Smooth muscle cell of trachea (primary cell): ENCODE results near the gene SUZ12. TPM values are rescaled to one million over a fixed set of nuclear protein-coding genes. Genes with fewer than 3 reads are reported as not detected.

Source experiments
- total RNA-seq: library from RNA; depleted of rRNA; stranded (reverse); fragments of >200 nt; gene quantifications from 2 replicates; pipeline ENCODE4 v1.2.1, GENCODE V29; 2014

SUZ12 gene
- total RNA-seq: 10.6 and 26.0 TPM in 2 replicates

DNA sequence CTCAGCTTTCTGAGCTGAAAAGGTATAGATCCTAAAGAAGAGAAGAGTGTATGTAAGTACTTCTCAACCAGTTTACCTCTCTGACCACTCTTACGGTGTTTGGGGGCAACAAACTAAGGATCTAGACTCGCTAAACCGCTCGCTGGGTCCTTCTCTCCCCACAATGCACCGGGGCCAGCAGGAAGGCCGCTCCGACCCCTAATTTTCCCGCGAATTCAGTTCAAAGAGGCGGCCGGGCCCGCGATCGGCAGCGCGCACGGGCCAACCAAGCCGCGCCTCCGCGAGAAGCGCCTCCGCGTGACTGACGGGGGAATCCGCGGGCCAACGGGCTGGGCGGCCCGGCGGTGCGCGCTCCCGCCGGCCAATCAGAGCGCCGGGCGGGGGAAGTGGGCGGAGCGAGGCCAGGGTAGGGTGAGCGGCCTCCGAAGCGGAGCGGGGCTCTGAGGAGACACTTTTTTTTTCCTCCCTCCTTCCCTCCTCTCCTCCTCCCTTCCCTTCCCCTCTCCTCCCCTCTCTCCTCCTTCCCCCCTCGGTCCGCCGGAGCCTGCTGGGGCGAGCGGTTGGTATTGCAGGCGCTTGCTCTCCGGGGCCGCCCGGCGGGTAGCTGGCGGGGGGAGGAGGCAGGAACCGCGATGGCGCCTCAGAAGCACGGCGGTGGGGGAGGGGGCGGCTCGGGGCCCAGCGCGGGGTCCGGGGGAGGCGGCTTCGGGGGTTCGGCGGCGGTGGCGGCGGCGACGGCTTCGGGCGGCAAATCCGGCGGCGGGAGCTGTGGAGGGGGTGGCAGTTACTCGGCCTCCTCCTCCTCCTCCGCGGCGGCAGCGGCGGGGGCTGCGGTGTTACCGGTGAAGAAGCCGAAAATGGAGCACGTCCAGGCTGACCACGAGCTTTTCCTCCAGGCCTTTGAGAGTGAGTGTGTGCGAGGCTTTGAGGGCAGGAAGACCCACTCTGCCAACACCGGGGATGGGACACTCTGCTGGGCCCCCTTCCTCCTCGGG, at the start of gene SUZ12:
Gene SUZ12, plus strand, starts transcription at position 393 of the 995 bp plus-strand sequence. Its CDS starts 240 bp downstream, at position 633.

DNA sequence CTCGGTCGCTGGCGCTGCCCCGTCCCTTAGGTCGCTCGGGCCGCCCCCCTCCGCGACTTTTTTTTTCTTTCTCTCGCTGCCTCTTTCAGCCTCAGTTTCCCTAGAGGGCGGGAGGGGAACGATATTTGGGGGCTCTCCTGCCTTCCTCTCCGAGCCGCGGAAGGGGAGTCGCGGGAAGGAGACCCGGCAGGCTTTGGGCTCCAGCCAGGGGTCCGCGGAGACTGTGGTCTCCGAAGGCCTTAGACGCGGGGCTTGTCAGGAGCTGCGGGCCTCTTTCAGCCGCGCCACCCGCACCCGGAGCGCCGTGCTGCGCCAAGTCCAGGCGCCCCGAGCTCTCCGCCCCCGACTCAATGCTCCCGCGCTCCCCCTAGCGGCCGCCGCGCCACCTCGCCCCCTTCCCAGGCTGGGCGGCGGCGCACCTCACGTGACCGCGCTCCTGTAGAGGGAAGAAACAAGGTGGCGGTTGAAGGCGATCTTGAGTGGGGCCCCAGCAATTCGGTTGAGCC, 70.2 kb downstream of the SUZ12 start, which contains the start of gene LRRC37B:
Gene LRRC37B, plus strand, starts transcription at position 427 of the 506 bp plus-strand sequence. CDS start 14,010 bp downstream, outside the sequence.

Other genes with a start within 250 kb of the SUZ12 start
- gene COPRS, start 77.8 kb upstream of the SUZ12 start, total RNA-seq: 145 and 165 TPM in 2 replicates
- 31.9 and 39.6 TPM in 2 replicates for gene UTP6, start 35.3 kb upstream of the SUZ12 start, total RNA-seq
- gene LRRC37B, start 70.4 kb downstream of the SUZ12 start, total RNA-seq: 11.9 and 18.2 TPM in 2 replicates
- gene RHOT1, start 205.5 kb downstream of the SUZ12 start, total RNA-seq: 43.8 and 46.7 TPM in 2 replicates